Endodermal cell (in vitro differentiated cells): ENCODE results near the gene TMTC2. TPM values are rescaled to one million over a fixed set of nuclear protein-coding genes. Genes with fewer than 3 reads are reported as not detected.

Experiments
- DNase-seq: peaks from one replicate; pipeline ENCODE4 v3.0.0-alpha.2; 2017
- H3K27ac ChIP-seq: 2 replicates; pipeline ENCODE4 v1.5.1; 2013; ENCODE audit warnings: mild to moderate bottlenecking, low read depth, low read length, moderate library complexity
- H3K27me3 ChIP-seq: 2 replicates; pipeline ENCODE4 v1.6.1; 2013; ENCODE audit warnings: mild to moderate bottlenecking, low read length, moderate library complexity; ENCODE audit not compliant: insufficient read depth, control insufficient read depth, poor library complexity, severe bottlenecking
- H3K36me3 ChIP-seq: 2 replicates; pipeline ENCODE4 v1.7.0; 2013; ENCODE audit warnings: mild to moderate bottlenecking, low read length, moderate library complexity; ENCODE audit not compliant: control insufficient read depth, insufficient read depth
- H3K4me1 ChIP-seq: one replicate; pipeline ENCODE4 v1.7.0; 2013; ENCODE audit warnings: low read length; ENCODE audit not compliant: control insufficient read depth, insufficient read depth
- H3K4me3 ChIP-seq: 2 replicates; pipeline ENCODE4 v1.5.1; 2013; ENCODE audit warnings: mild to moderate bottlenecking, low read length, moderate library complexity
- H3K9ac ChIP-seq: 2 replicates; pipeline ENCODE4 v1.6.1; 2013; ENCODE audit warnings: mild to moderate bottlenecking, low read length, moderate library complexity; ENCODE audit not compliant: poor library complexity, severe bottlenecking; ENCODE audit errors: extremely low read depth
- H3K9me3 ChIP-seq: 2 replicates; pipeline ENCODE4 v1.6.1; 2013; ENCODE audit warnings: mild to moderate bottlenecking, low read length, moderate library complexity; ENCODE audit not compliant: control insufficient read depth
- H3K27ac Mint-ChIP-seq: 2 replicates; pipeline ENCODE4 v1.8.0; 2020; ENCODE audit warnings: mixed read lengths
- H3K27me3 Mint-ChIP-seq: 2 replicates; pipeline ENCODE4 v1.8.0; 2021; ENCODE audit warnings: mild to moderate bottlenecking, mixed read lengths; ENCODE audit not compliant: insufficient read depth
- H3K36me3 Mint-ChIP-seq: 2 replicates; pipeline ENCODE4 v1.8.0; 2020; ENCODE audit warnings: low read depth, mixed read lengths
- H3K4me1 Mint-ChIP-seq: 2 replicates; pipeline ENCODE4 v1.8.0; 2020; ENCODE audit warnings: mixed read lengths
- H3K4me3 Mint-ChIP-seq: 2 replicates; pipeline ENCODE4 v1.8.0; 2020; ENCODE audit warnings: mild to moderate bottlenecking, moderate library complexity, mixed read lengths
- H3K9me3 Mint-ChIP-seq: 2 replicates; pipeline ENCODE4 v1.8.0; 2020; ENCODE audit warnings: mild to moderate bottlenecking, mixed read lengths
- CTCF ChIP-seq: fragments of 200-600 bp; sonication (generic); conservative IDR thresholded peaks from 2 replicates; pipeline ENCODE4 v1.5.0; 2021; ENCODE audit warnings: antibody characterized with exemption, mild to moderate bottlenecking
- WGBS, 2 experiments: methylation state at CpG; one replicate each; pipeline versions ENCODE4 v1.1.5 to v1.1.7; 2013; ENCODE audit warnings: missing lambda C conversion rate in 2 of 2, mixed read lengths in 1 of 2; ENCODE audit not compliant: insufficient coverage in 1 of 2, insufficient read length in 1 of 2; 5-methylcytosine and 5-hydroxymethylcytosine counted together
- long read RNA-seq, 4 experiments: library from polyadenylated mRNA in 2 of 4; library from RNA in 1 of 4; library from capped mRNA in 1 of 4; stranded (forward) in 3 of 4; unstranded in 1 of 4; transcript quantifications; one replicate each; pipeline ENCODE4 v2.0.0, GENCODE V29; 2020 to 2021; ENCODE audit warnings: inconsistent platforms in 1 of 4
- polyA plus RNA-seq, 2 experiments: library from polyadenylated mRNA; stranded (reverse); fragments of 50-300 nt; gene quantifications; one replicate each; pipeline ENCODE4 v1.2.3, GENCODE V29; 2013
- total RNA-seq, 2 donors: library from RNA; stranded (reverse); fragmentation: NEBNext Ultra II Directional in 1 of 2; extraction: Animal tissue kit (Norgen Biotek cat#: 25700) in 1 of 2; gene quantifications; 2 replicates in 1 of 2; 3 replicates in 1 of 2; pipeline ENCODE4 v1.2.1, GENCODE V29; 2021

Gene TMTC2
- total RNA-seq, result 10 to 100 TPM in 1 of 2 donors, 1 to 10 TPM in 1; 7.2 to 10.8 TPM
- 23.2 TPM for polyA plus RNA-seq (2013, experiment 1 of 2)
- 20.9 TPM for polyA plus RNA-seq (2013, experiment 2 of 2)
- long read RNA-seq, experiment 1, partial matches to known transcripts, result 1 of 1 reads
- long read RNA-seq, experiment 1, other reads (novel, unspliced or antisense), result 0 of 1 reads
- long read RNA-seq, experiment 2, partial matches to known transcripts, result 1 of 6 reads
- long read RNA-seq, experiment 2, other reads (novel, unspliced or antisense), result 5 of 6 reads
- long read RNA-seq, experiment 3, partial matches to known transcripts, result 0 of 5 reads
- long read RNA-seq, experiment 3, other reads (novel, unspliced or antisense), result 3 of 5 reads
- long read RNA-seq, experiment 4, partial matches to known transcripts, result 1 of 1 reads
- long read RNA-seq, experiment 4, other reads (novel, unspliced or antisense), result 0 of 1 reads

GRCh38 chr12:82686168-82687020 is at the start of gene TMTC2:
TSS of gene TMTC2 (plus strand) at chr12:82686906.
- Mint-ChIP-seq H3K27ac (peak within 1 kb of the TSS; percentile 84), H3K36me3 (no peaks in the 10 kb centered on the region), H3K9me3 (no peaks in the 10 kb centered on the region), H3K4me1 (peaks cover 16% of the 10 kb centered on the region), H3K27me3 (peaks cover 10% of the 10 kb centered on the region), H3K4me3 (peak within 1 kb of the TSS; percentile 70)
- H3K9ac ChIP-seq, result peak within 1 kb of the TSS; percentile 50
- peak within 1 kb of the TSS; percentile 84 for H3K4me3 ChIP-seq
- H3K27ac ChIP-seq, result peak within 1 kb of the TSS; percentile 54
- WGBS, 2 experiments, result 0% methylated on average over 21 to 39 of the region's 39 CpGs
- peak; percentile 99 for DNase-seq
- no peaks in the 10 kb centered on the region for H3K9me3 ChIP-seq
- TF ChIP-seq CTCF, result no peak
- no peaks in the 10 kb centered on the region for H3K36me3 ChIP-seq
- peaks cover 16% of the 10 kb centered on the region for H3K27me3 ChIP-seq
- peaks cover 6% of the 10 kb centered on the region for H3K4me1 ChIP-seq

GRCh38 chr12:82638324-82638723 is 48.4 kb upstream of the TMTC2 start:
- Mint-ChIP-seq H3K36me3 (no peaks in the 10 kb centered on the region), H3K27ac (no peak overlapping the region), H3K27me3 (no peaks in the 10 kb centered on the region), H3K9me3 (no peaks in the 10 kb centered on the region), H3K4me1 (peaks cover 5% of the 10 kb centered on the region), H3K4me3 (no peak overlapping the region)
- no peak overlapping the region for H3K27ac ChIP-seq
- no peaks in the 10 kb centered on the region for H3K36me3 ChIP-seq
- TF ChIP-seq CTCF, result no peak
- DNase-seq, result no peak
- no peak overlapping the region for H3K9ac ChIP-seq
- no peaks in the 10 kb centered on the region for H3K9me3 ChIP-seq
- H3K4me3 ChIP-seq, result no peak overlapping the region
- 100% methylated on average over 1 of the region's 1 CpG; no CpG with 5 or more reads in 1 of the 2 experiments for WGBS, 2 experiments
- no peaks in the 10 kb centered on the region for H3K4me1 ChIP-seq
- no peaks in the 10 kb centered on the region for H3K27me3 ChIP-seq

GRCh38 chr12:82644896-82645295 is 41.8 kb upstream of the TMTC2 start:
- no peaks in the 10 kb centered on the region for H3K4me1 Mint-ChIP-seq
- H3K27ac ChIP-seq, result no peak overlapping the region
- H3K9ac ChIP-seq, result no peak overlapping the region
- H3K4me3 Mint-ChIP-seq, result no peak overlapping the region
- 85 to 100% methylated on average over 1 to 2 of the region's 2 CpGs for WGBS, 2 experiments
- no peaks in the 10 kb centered on the region for H3K27me3 ChIP-seq
- no peaks in the 10 kb centered on the region for H3K9me3 ChIP-seq
- no peaks in the 10 kb centered on the region for H3K36me3 ChIP-seq
- no peaks in the 10 kb centered on the region for H3K36me3 Mint-ChIP-seq
- H3K4me1 ChIP-seq, result no peaks in the 10 kb centered on the region
- no peaks in the 10 kb centered on the region for H3K9me3 Mint-ChIP-seq
- no peak overlapping the region for H3K27ac Mint-ChIP-seq
- no peak for DNase-seq
- TF ChIP-seq CTCF, result no peak
- no peaks in the 10 kb centered on the region for H3K27me3 Mint-ChIP-seq
- no peak overlapping the region for H3K4me3 ChIP-seq
